Activated CD4-positive, alpha-beta T cell treated with anti-CD3 and anti-CD28 coated beads, Interleukin-2, Interleukin-4, amounts not matched to agents 100 ng/mL and 50 ng/mL, durations not matched to agents 16 hours and 8 hours (primary cell): Measurements from ENCODE around the gene CBLB.
"Not testable (repeated sequence)": the region's sequence is repeated elsewhere in the genome, so short reads cannot be mapped to it uniquely, and the experiment has no call there.

ENCODE experiments used
- DNase-seq: peaks from one replicate; pipeline ENCODE4 v3.0.0-alpha.2; 2020; ENCODE audit warnings: low spot score

CBLB gene

GRCh38 chr3:105755121-105755886 is 113.5 kb downstream of the CBLB start:
- no peak for DNase-seq

- DNase-seq = peak; percentile 46
These were observed 115.9 kb downstream of the CBLB start for GRCh38 chr3:105752791-105753415.

GRCh38 chr3:105747696-105748095 is 121.1 kb downstream of the CBLB start:
- no peak for DNase-seq

GRCh38 chr3:105747060-105747541 is 121.7 kb downstream of the CBLB start:
- DNase-seq = peak; percentile 46

GRCh38 chr3:105746231-105746996 is 122.4 kb downstream of the CBLB start:
- no peak for DNase-seq

- no peak for DNase-seq
These were observed 123.8 kb downstream of the CBLB start for GRCh38 chr3:105745046-105745445.

DNA sequence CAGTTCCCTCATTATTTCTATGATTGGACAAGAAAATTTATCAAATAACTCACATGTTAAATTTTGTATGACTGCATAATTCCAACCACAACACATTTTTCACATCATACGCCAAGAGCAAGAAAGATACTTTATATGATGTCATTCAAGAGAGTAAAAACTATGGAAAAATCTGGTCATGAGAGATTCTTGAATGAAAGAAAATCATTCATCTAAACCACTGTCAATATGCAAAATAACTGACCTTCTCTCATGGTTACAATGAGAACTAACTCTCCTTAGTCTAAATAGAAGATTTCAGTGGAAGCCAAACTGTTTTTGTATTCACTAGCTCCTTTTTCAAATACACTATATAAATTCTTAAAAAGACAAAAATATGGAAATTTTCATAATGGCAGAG is 124.6 kb downstream of the CBLB start:
- no peak for DNase-seq

- DNase-seq = no peak
These were observed 135.5 kb downstream of the CBLB start for GRCh38 chr3:105733356-105733755.

DNA sequence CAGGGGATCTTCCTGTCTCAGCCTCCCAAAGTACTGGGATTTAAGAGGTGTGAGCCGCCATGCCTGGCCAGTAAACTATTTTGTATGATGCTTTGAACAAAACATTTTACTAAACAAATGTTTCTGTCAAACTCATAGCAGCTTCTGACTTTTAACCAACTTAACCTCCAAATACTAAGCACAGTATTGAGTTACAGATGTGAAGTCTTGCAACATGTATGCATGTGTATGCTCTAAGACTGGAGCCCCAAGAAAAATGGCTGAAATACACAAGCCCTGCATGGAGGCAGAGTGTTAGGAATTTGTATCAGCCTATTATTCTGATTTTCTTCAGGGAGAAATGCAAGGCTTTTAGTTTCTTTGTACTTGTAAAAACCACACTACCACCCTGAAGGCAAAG is 137.1 kb downstream of the CBLB start:
- no peak for DNase-seq

- no peak for DNase-seq
These were observed 137.9 kb downstream of the CBLB start for GRCh38 chr3:105730801-105731354.

DNA sequence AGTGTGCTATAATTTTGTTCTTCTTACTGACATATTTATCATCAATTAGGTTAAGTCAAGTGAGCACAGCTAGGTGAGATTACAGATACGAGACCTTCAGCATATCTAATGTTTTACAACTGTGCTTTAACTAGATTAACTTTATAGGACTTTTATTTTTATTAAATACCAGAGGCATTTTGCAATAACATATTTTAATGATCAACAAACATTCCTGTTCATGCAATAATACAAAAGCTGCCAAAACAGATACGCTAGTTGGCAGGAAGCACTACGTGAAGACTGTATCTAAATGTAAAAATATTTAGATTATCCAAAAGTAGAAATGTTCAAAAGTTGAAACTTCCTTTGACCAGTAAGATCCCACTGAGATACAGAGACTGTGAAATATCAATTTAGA is 139.1 kb downstream of the CBLB start:
- no peak for DNase-seq

- no peak for DNase-seq
These were observed 140.0 kb downstream of the CBLB start for GRCh38 chr3:105728771-105729312.

DNA sequence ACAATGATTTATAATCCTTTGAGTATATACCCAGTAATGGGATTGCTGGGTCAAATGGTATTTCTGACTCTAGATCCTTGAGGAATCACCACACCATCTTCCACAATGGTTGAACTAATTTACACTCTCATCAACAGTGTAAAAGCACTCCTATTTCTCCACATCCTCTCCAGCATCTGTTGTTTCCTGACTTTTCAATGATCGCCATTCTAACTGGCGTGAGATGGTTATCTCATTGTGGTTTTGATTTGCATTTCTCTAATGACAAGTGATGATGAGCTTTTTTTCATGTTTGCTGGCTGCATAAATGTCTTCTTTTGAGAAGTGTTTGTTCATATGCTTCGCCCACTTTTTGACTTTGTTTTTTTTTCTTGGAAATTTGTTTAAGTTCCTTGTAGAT is 141.8 kb downstream of the CBLB start:
- not testable (repeated sequence) for DNase-seq

- peak; percentile 32 for DNase-seq
These were observed 145.8 kb downstream of the CBLB start for GRCh38 chr3:105722943-105723556.

DNA sequence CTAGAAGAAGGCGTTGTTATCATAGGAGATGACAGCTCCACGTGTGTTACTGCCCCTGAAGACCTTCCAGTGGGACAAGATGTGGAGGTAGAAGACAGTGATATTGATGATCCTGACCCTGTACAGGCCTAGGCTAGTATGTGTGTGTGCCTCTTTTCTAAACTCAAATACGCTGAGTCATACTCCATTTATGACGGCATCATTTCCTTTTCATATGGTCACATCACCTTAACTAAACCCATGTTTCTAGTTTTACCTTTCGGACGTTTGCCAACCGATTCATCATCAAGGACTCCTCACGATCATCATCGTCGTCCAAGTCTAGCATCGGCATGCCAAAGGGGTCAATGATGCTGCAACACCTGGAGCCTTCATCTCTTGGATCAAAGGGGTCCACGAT is 149.0 kb downstream of the CBLB start:
- no peak for DNase-seq

- peak; percentile 64 for DNase-seq
These were observed 153.4 kb downstream of the CBLB start for GRCh38 chr3:105715372-105715771.

- DNase-seq = no peak
These were observed 154.4 kb downstream of the CBLB start for GRCh38 chr3:105714453-105714852.

DNA sequence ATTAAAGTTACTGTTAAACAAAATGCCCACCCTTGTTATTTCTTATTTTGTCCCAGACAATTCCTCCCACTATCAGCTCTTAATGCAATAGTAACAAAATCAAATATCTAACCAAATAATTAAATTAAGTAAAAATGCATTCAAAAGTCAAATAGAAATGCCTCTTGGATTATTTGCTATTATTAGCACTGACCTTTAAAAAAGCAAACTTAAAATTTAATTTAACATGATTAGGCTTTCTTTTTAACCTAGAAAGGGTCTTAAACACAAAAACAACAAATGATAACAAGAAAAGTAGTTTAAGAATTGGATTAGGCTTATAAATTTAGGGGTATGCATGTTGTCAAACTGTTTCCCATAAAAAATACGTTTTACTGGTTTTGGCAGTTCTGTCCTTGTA is 159.8 kb downstream of the CBLB start:
- no peak for DNase-seq

DNA sequence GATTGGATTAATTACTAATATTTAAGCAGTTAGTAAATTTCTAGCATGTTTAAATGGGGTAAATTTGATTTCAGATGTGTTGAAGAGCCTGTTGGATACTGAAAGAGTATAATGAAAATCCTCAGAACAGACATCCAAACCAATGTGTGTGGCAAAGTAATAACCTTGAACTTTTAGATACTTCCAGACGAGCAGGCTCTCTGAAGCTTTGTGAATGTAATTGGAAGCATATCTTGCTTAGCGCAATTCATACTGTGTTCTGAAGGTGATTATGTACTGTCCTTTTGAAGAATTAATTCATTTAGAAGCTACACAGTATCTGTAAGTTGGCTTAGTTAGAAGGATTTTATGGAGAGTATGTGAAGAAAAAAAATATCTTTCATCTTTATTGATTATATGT is 161.8 kb downstream of the CBLB start:
- DNase-seq = no peak

DNA sequence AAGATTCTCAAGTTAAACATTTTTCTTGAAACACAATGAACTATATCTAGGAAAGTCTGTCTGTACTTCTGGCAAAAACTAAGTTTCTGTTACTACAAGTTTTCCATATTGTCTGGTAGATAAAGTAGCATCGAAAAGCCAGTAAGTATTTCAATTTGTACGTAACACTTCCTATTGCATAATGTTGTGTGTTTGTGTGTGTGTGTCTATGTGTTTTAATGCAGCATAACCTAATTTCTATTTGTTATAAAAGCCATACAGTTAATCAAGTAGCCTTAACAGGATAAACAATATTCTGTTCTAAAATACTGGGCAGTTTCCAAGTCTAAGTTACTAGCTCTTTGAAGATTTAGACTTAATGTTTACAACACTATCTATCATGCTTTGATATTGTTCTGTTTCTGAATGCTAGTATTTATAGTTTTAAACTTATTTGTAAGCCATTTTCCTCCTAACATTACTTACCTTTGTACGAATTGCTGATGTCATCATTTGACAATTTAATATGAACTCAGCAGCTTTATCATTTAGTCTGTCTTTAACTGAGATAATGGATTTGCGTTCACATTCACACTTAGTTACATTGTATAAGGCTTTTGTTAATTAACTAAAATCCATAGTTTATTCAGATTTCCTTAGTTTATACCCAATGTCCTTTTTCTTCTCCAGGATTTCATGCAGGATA is 163.9 kb downstream of the CBLB start:
- DNase-seq = no peak

DNA sequence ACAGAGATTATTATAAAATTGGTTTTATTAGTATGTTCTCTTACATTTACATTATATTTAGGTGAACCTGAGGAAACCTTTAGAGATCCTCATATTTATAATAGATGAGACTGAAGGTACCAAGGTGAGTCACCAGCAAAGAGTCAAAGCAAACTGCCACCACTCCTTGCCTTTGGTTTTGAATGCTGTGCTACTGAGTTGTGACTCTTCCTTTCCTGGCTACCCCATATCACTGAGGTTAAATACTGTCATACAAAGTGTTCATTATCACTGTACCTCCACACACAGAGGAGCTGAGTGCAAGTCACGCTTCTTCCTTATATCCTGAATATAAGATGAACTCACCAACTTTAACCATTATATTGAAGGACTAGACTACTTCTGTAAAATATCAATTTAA is 168.2 kb downstream of the CBLB start:
- peak; percentile 30 for DNase-seq
